ENCODE data around the gene C1orf52. TPM values are rescaled to one million over a fixed set of nuclear protein-coding genes. Genes with fewer than 3 reads are reported as not detected.

Gene C1orf52
- total and polyA plus RNA-seq, 9 of the 15 experiments (the other 6 are each of a cell fraction or from before 2014, with no cell fraction given) = 17.0 to 38.5 (median 33.0) TPM

GRCh38 chr1:85219853-85220610, 39.4 kb downstream of the C1orf52 start (continued):
- no peak for TF ChIP-seq ZNF518B (CRISPR knock-in tag; IDR thresholded peaks at IDR 0.05)
- peak; percentile 93 for TF ChIP-seq EP300 (IDR thresholded peaks at IDR 0.05; ENCODE audit: low read length)
- no peak for TF ChIP-seq MXD1 (CRISPR knock-in tag; IDR thresholded peaks at IDR 0.05; ENCODE audit: borderline replicate concordance, poor library complexity, severe bottlenecking)
- TF ChIP-seq NCOA1 (IDR thresholded peaks at IDR 0.05; ENCODE audit: low read depth) = peak; percentile 47; the same call in 1 of the 2 replicates
- TF ChIP-seq CREM (IDR thresholded peaks at IDR 0.05; ENCODE audit: low read depth) = 0 out of 2 replicates have a peak, but pooled peaks have one; percentile 20
- no peak for TF ChIP-seq MEF2D (tag; conservative IDR thresholded peaks at IDR 0.05; ENCODE audit: low read depth)
- 0 out of 2 replicates have a peak, but pooled peaks have one; percentile 32 for TF ChIP-seq TOE1 (IDR thresholded peaks at IDR 0.05; ENCODE audit: borderline replicate concordance)
- TF ChIP-seq TOE1 (CRISPR knock-in tag; IDR thresholded peaks at IDR 0.05; ENCODE audit: borderline replicate concordance, low read depth) = no peak
- TF ChIP-seq CCNT2 (IDR thresholded peaks at IDR 0.05; ENCODE audit: borderline replicate concordance, extremely low read depth, insufficient read length, low read depth, low read length) = peak; percentile 62
- peak; percentile 64; the same call in 1 of the 2 replicates for TF ChIP-seq ADNP (tag; IDR thresholded peaks at IDR 0.05)
- peak; percentile 65; the same call in 1 of the 2 replicates for TF ChIP-seq FOXJ2 (tag; IDR thresholded peaks at IDR 0.05)
- 0 out of 2 replicates have a peak, but pooled peaks have one; percentile 60 for TF ChIP-seq ZNF583 (CRISPR knock-in tag; IDR thresholded peaks at IDR 0.05)
- peak; percentile 97 for TF ChIP-seq MEIS2 (IDR thresholded peaks at IDR 0.05; ENCODE audit: partially characterized antibody)
- TF ChIP-seq FIP1L1 (IDR thresholded peaks at IDR 0.05; ENCODE audit: low read depth, low read length, poor library complexity, severe bottlenecking) = no peak
- TF ChIP-seq NCOR1 (IDR thresholded peaks at IDR 0.05) = peak; percentile 78
- TF ChIP-seq ATF7 (IDR thresholded peaks at IDR 0.05) = 0 out of 2 replicates have a peak, but pooled peaks have one; percentile 25
- TF ChIP-seq NR2F6 (CRISPR knock-in tag; IDR thresholded peaks at IDR 0.05) = no peak
- no peak for TF ChIP-seq PHTF2 (CRISPR knock-in tag; IDR thresholded peaks at IDR 0.05)
- TF ChIP-seq ELF4 (CRISPR knock-in tag; IDR thresholded peaks at IDR 0.05) = 0 out of 2 replicates have a peak, but pooled peaks have one; percentile 23
- no peak for TF ChIP-seq ZNF511 (CRISPR knock-in tag; IDR thresholded peaks at IDR 0.05)
- 0 out of 2 replicates have a peak, but pooled peaks have one; percentile 41 for TF ChIP-seq THRA (IDR thresholded peaks at IDR 0.05)
